Aorta (tissue), 5 donors: Measurements from ENCODE around the gene PHACTR1. TPM values are rescaled to one million over a fixed set of nuclear protein-coding genes. Genes with fewer than 3 reads are reported as not detected.

Experiments
- ATAC-seq: fragments of 200-7000 bp; cut with Tn5 transposase; one replicate; pipeline ENCODE4 v1.9.1; 2022; ENCODE audit warnings: moderate library complexity; ENCODE audit not compliant: low FRiP score
- DNase-seq, 2 donors: peaks; one replicate each; pipeline ENCODE4 v3.0.0-alpha.2; 2020
- H3K27ac ChIP-seq, 2 donors: one replicate each; pipeline ENCODE4 v1.5.1; 2013; ENCODE audit warnings: low read length in 2 of 2, mild to moderate bottlenecking in 2 of 2, moderate library complexity in 2 of 2, control low read depth in 1 of 2, inconsistent platforms in 1 of 2, low read depth in 1 of 2
- H3K27me3 ChIP-seq, 2 donors: one replicate each; pipeline ENCODE4 v1.6.1; 2013; ENCODE audit warnings: control low read depth in 1 of 2, low read length in 1 of 2, mild to moderate bottlenecking in 1 of 2, moderate library complexity in 1 of 2; ENCODE audit not compliant: insufficient read depth in 2 of 2, control insufficient read depth in 1 of 2
- H3K36me3 ChIP-seq, 2 donors: one replicate each; pipeline ENCODE4 v1.6.1; 2013; ENCODE audit warnings: control low read depth in 1 of 2, low read length in 1 of 2, mild to moderate bottlenecking in 1 of 2; ENCODE audit not compliant: insufficient read depth in 2 of 2, control insufficient read depth in 1 of 2
- H3K4me1 ChIP-seq, 2 donors: one replicate each; pipeline ENCODE4 v1.6.1; 2013; ENCODE audit warnings: low read length in 2 of 2, control low read depth in 1 of 2, mild to moderate bottlenecking in 1 of 2, moderate library complexity in 1 of 2; ENCODE audit not compliant: insufficient read depth in 2 of 2, control insufficient read depth in 1 of 2
- H3K4me3 ChIP-seq, 2 donors: one replicate each; pipeline ENCODE4 v1.5.1; 2013; ENCODE audit warnings: low read length in 2 of 2, control low read depth in 1 of 2, mild to moderate bottlenecking in 1 of 2
- H3K9me3 ChIP-seq: one replicate; pipeline ENCODE4 v1.6.1; 2013; ENCODE audit warnings: mild to moderate bottlenecking, low read length; ENCODE audit not compliant: control insufficient read depth
- whole genome bisulfite sequencing, 2 donors: extraction: QIAGEN DNeasy Blood & Tissue Kit; methylation state at CpG; one replicate each; pipeline ENCODE4 v1.1.7; 2013; 5-methylcytosine and 5-hydroxymethylcytosine counted together
- intact Hi-C, 2 donors: fragments of 100-400 bp; cut with DNase I; formaldehyde crosslinking; loops; one replicate each; pipeline versions ENCODE4 v1.14.2 to v1.15.0; 2022
- polyA plus RNA-seq, 2 donors: library from polyadenylated mRNA; stranded (reverse); fragments of 200-250 nt; gene quantifications; one replicate each; pipeline ENCODE4 v1.2.3, GENCODE V29; 2013
- total RNA-seq, 2 donors: library from RNA; stranded (reverse); fragmentation: NEBNext Ultra II Directional; extraction: Animal tissue kit (Norgen Biotek cat#: 25700); gene quantifications; one replicate each; pipeline ENCODE4 v1.2.1, GENCODE V29; 2021
- donor health status: healthy with polysubstance abuse.
- donor health status: Bipolar disorder and iron deficiency.
- donor health status: DM: no; HTN: no; CAD: no.
- donor health status: DM: no; HTN: no; CAD: no.
- donor health status: DM: yes; HTN: yes; CAD: no.

Gene PHACTR1
- total and polyA plus RNA-seq, 4 donors: 3.2 to 89.4 (median 20.1) TPM

- no peak overlapping the region for H3K27ac ChIP-seq
- H3K4me3 ChIP-seq: no peak overlapping the region
- ATAC-seq: no peak
- no peaks in the 10 kb centered on the region for H3K27me3 ChIP-seq
- DNase-seq: no peak
- intact Hi-C loops: no loop called here
- WGBS, 2 donors: 58 to 70% methylated on average over 3 of the region's 3 CpGs
- H3K36me3 ChIP-seq: no peaks in the 10 kb centered on the region
- no peaks in the 10 kb centered on the region for H3K4me1 ChIP-seq
- no peaks in the 10 kb centered on the region for H3K9me3 ChIP-seq
Observed at GRCh38 chr6:12865117-12865516, 148.6 kb downstream of the PHACTR1 start.

- H3K4me3 ChIP-seq: no peak overlapping the region
- no peaks in the 10 kb centered on the region for H3K9me3 ChIP-seq
- DNase-seq: no peak
- WGBS, 2 donors: 53 to 59% methylated on average over 4 of the region's 4 CpGs
- intact Hi-C loops: no loop called here
- H3K27ac ChIP-seq: no peak overlapping the region
- no peaks in the 10 kb centered on the region for H3K4me1 ChIP-seq
- no peaks in the 10 kb centered on the region for H3K27me3 ChIP-seq
- ATAC-seq: no peak
- no peaks in the 10 kb centered on the region for H3K36me3 ChIP-seq
Observed at GRCh38 chr6:12865671-12866181, 149.2 kb downstream of the PHACTR1 start.

- WGBS, 2 donors: 69 to 70% methylated on average over 6 of the region's 6 CpGs
- no peaks in the 10 kb centered on the region for H3K4me1 ChIP-seq
- no peaks in the 10 kb centered on the region for H3K9me3 ChIP-seq
- H3K4me3 ChIP-seq: no peak overlapping the region
- H3K27ac ChIP-seq: no peak overlapping the region
- H3K36me3 ChIP-seq: no peaks in the 10 kb centered on the region
- intact Hi-C loops: no loop called here
- DNase-seq (no peak), ATAC-seq (no peak)
- H3K27me3 ChIP-seq: no peaks in the 10 kb centered on the region
Observed at GRCh38 chr6:12866422-12867029, 150.0 kb downstream of the PHACTR1 start.

GRCh38 chr6:12869816-12870432 lies 153.4 kb downstream of the PHACTR1 start:
- Histone ChIP-seq H3K27ac (no peak overlapping the region), H3K36me3 (no peaks in the 10 kb centered on the region), H3K4me3 (no peak overlapping the region), H3K9me3 (no peaks in the 10 kb centered on the region), H3K4me1 (no peaks in the 10 kb centered on the region), H3K27me3 (no peaks in the 10 kb centered on the region)
- WGBS, 2 donors: 64 to 70% methylated on average over 2 of the region's 2 CpGs
- ATAC-seq: no peak
- intact Hi-C loops: no loop called here
- no peak for DNase-seq

- H3K27ac ChIP-seq: no peak overlapping the region
- intact Hi-C loops: no loop called here
- no peak for ATAC-seq
- DNase-seq: no peak
- H3K27me3 ChIP-seq: no peaks in the 10 kb centered on the region
- no peaks in the 10 kb centered on the region for H3K36me3 ChIP-seq
- no peaks in the 10 kb centered on the region for H3K4me1 ChIP-seq
- peaks cover 3% of the 10 kb centered on the region for H3K9me3 ChIP-seq
- no peak overlapping the region for H3K4me3 ChIP-seq
Observed at GRCh38 chr6:12873691-12874090, 157.1 kb downstream of the PHACTR1 start.

GRCh38 chr6:12875051-12875450 lies 158.5 kb downstream of the PHACTR1 start:
- Histone ChIP-seq H3K27me3 (no peaks in the 10 kb centered on the region), H3K27ac (no peak overlapping the region), H3K4me3 (no peak overlapping the region), H3K9me3 (peaks cover 3% of the 10 kb centered on the region), H3K36me3 (no peaks in the 10 kb centered on the region), H3K4me1 (no peaks in the 10 kb centered on the region)
- intact Hi-C loops: no loop called here
- WGBS, 2 donors: 83 to 92% methylated on average over 6 of the region's 6 CpGs
- no peak for ATAC-seq
- no peak for DNase-seq

GRCh38 chr6:12878741-12879140 lies 162.2 kb downstream of the PHACTR1 start:
- Histone ChIP-seq H3K4me3 (no peak overlapping the region), H3K27ac (no peak overlapping the region), H3K4me1 (no peaks in the 10 kb centered on the region), H3K27me3 (no peaks in the 10 kb centered on the region), H3K9me3 (peaks cover 3% of the 10 kb centered on the region), H3K36me3 (no peaks in the 10 kb centered on the region)
- intact Hi-C loops: no loop called here
- ATAC-seq: no peak
- no peak for DNase-seq
- 64 to 66% methylated on average over 4 of the region's 4 CpGs for WGBS, 2 donors

- DNase-seq: no peak
- H3K36me3 ChIP-seq: no peaks in the 10 kb centered on the region
- H3K4me1 ChIP-seq: no peaks in the 10 kb centered on the region
- H3K4me3 ChIP-seq: no peak overlapping the region
- no peak for ATAC-seq
- 64 to 79% methylated on average over 2 of the region's 2 CpGs for WGBS, 2 donors
- peaks cover 0 to 3% of the 10 kb centered on the region in 2 donors for H3K27me3 ChIP-seq
- H3K27ac ChIP-seq: no peak overlapping the region
- intact Hi-C loops: no loop called here
- no peaks in the 10 kb centered on the region for H3K9me3 ChIP-seq
Observed at GRCh38 chr6:12882761-12883290, 166.3 kb downstream of the PHACTR1 start.

GRCh38 chr6:12884983-12885382 lies 168.4 kb downstream of the PHACTR1 start:
- no peaks in the 10 kb centered on the region for H3K4me1 ChIP-seq
- WGBS, 2 donors: 73 to 79% methylated on average over 7 of the region's 7 CpGs
- intact Hi-C loops: no loop called here

More at GRCh38 chr6:12884983-12885382, 168.4 kb downstream of the PHACTR1 start:
- Histone ChIP-seq H3K4me3 (no peak overlapping the region), H3K27me3 (peaks cover 0 to 3% of the 10 kb centered on the region in 2 donors), H3K36me3 (no peaks in the 10 kb centered on the region), H3K27ac (no peak overlapping the region), H3K9me3 (peaks cover 2% of the 10 kb centered on the region)
- no peak for ATAC-seq
- DNase-seq: no peak
